Panc1 (cell line): ENCODE measurements around the gene HEG1. TPM values are rescaled to one million over a fixed set of nuclear protein-coding genes. Genes with fewer than 3 reads are reported as not detected.

Experiments
- ATAC-seq: fragments of 200-7000 bp; cut with Tn5 transposase; 2 replicates; pipeline ENCODE4 v1.9.1; 2020; ENCODE audit warnings: mild to moderate bottlenecking, moderate library complexity
- BruUV-seq: library from RNA; stranded (reverse); fragments of 400-500 nt; replicated peaks from 2 replicates; lab custom pipeline; 2021; lab: Mats Ljungman, UMichigan
- CTCF ChIA-PET: fragments of 300-600 bp; sonication (Branson Sonifier 250); formaldehyde crosslinking; loops from one replicate; lab custom pipeline; 2022; ENCODE audit warnings: antibody characterized with exemption; lab: Charles Lee
- POLR2A ChIA-PET: fragments of 300-600 bp; sonication (Branson Sonifier 250); formaldehyde crosslinking; loops from one replicate; lab custom pipeline; 2022; ENCODE audit warnings: antibody characterized with exemption; lab: Charles Lee
- DNase-seq: peaks from one replicate; pipeline ENCODE4 v3.0.0-alpha.2; 2010; ENCODE audit warnings: low read depth, low spot score
- H3K27ac ChIP-seq: 2 replicates; pipeline ENCODE4 v1.5.1; 2011; ENCODE audit warnings: mild to moderate bottlenecking, low read length, inconsistent platforms
- H3K27me3 ChIP-seq: fragments of 200-500 bp; sonication (Bioruptor generic); 2 replicates; pipeline ENCODE4 v1.6.0; 2014; ENCODE audit warnings: low read length, inconsistent platforms; ENCODE audit not compliant: control insufficient read depth, insufficient read depth
- H3K36me3 ChIP-seq: fragments of 200-500 bp; sonication (Bioruptor generic); 2 replicates; pipeline ENCODE4 v1.5.1; 2014; ENCODE audit warnings: inconsistent platforms, mild to moderate bottlenecking, low read length, moderate library complexity; ENCODE audit not compliant: control insufficient read depth, insufficient read depth
- H3K4me1 ChIP-seq: 2 replicates; pipeline ENCODE4 v1.5.1; 2011; ENCODE audit warnings: inconsistent platforms, mild to moderate bottlenecking, low read length, moderate library complexity; ENCODE audit not compliant: control insufficient read depth, insufficient read depth
- H3K4me3 ChIP-seq, 2 experiments: 2 replicates each; pipeline ENCODE4 v1.5.1; 2011 to 2012; ENCODE audit warnings: low read depth in 2 of 2, low read length in 2 of 2, mild to moderate bottlenecking in 2 of 2, inconsistent platforms in 1 of 2, moderate library complexity in 1 of 2
- H3K9me3 ChIP-seq: fragments of 200-500 bp; sonication (Bioruptor generic); 2 replicates; pipeline ENCODE4 v1.5.1; 2014; ENCODE audit warnings: low read depth, mild to moderate bottlenecking, inconsistent platforms, low read length, moderate library complexity; ENCODE audit not compliant: control insufficient read depth, insufficient read depth
- POLR2AphosphoS5 ChIP-seq: IDR thresholded peaks from 2 replicates; pipeline ENCODE4 v1.6.1; 2012; ENCODE audit warnings: mild to moderate bottlenecking, low read depth, low read length, moderate library complexity
- SIN3A ChIP-seq: IDR thresholded peaks from 2 replicates; pipeline ENCODE4 v1.6.1; 2012; ENCODE audit warnings: low read depth, mild to moderate bottlenecking, low read length, moderate library complexity, borderline replicate concordance; ENCODE audit not compliant: insufficient read depth
- TCF7L2 ChIP-seq: IDR thresholded peaks from 2 replicates; pipeline ENCODE4 v1.6.1; 2011; ENCODE audit warnings: mild to moderate bottlenecking, low read depth, low read length, inconsistent platforms
- in situ Hi-C: cut with HindIII; loops from 2 replicates; pipeline ENCODE4 v1.10.0; 2016; ENCODE audit warnings: low sequenced_read_pairs, low pct_unique_long_range_greater_than_20kb
- intact Hi-C: fragments of 100-400 bp; cut with micrococcal nuclease; formaldehyde crosslinking; loops from one replicate; pipeline ENCODE4 v1.10.0; 2022; ENCODE audit not compliant: unreplicated experiment
- total RNA-seq: library from RNA; stranded (reverse); gene quantifications from one replicate; pipeline ENCODE4 v1.2.1, GENCODE V29; 2021; ENCODE audit not compliant: unreplicated experiment
- TF ChIP-seq, protein P1 (sequence below), 2 experiments: IDR thresholded peaks; 2 replicates each; pipeline ENCODE4 v1.6.1; 2011 to 2012; ENCODE audit warnings: low read depth in 2 of 2, control low read depth in 1 of 2, low read length in 1 of 2, mild to moderate bottlenecking in 1 of 2, moderate library complexity in 1 of 2; ENCODE audit not compliant: insufficient read depth in 1 of 2
- TF ChIP-seq, protein P2 (sequence below): fragments of 450-650 bp; IDR thresholded peaks from 2 replicates; pipeline ENCODE4 v1.5.1; 2017; ENCODE audit warnings: mild to moderate bottlenecking

Gene HEG1
- total RNA-seq, 1 experiment from 2014 or later = 141 TPM

DNA sequence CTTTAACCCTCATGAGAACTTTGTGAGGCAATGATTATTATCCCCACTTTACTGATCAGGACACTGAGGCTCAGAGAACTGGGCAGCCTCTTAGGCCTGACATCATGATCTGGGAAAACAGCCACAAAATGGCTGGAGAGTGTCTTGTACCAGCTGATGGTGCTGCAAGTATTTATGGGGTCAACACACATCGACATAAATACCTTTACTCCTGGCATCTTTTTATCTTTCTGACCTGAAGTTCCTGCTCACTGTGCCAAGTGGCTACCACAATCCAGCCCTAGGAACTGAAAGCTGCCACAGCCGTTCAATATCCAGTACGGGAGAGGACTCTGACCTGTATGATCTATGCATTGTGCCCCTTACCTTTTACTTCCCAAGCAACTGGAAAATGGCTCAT is 92.0 kb downstream of the HEG1 start:
- no peak for DNase-seq
- intact Hi-C loops (no loop called here), in situ Hi-C loops (no loop called here)
- no TSS peak for BruUV-seq
- Histone ChIP-seq H3K27ac (0 out of 2 replicates have a peak overlapping the region, but pooled peaks have one; percentile 24), H3K9me3 (no peaks in the 10 kb centered on the region), H3K4me1 (peaks cover 11% of the 10 kb centered on the region), H3K36me3 (no peaks in the 10 kb centered on the region), H3K27me3 (no peaks in the 10 kb centered on the region), H3K4me3 (no peak overlapping the region)
- no peak for ATAC-seq
- no peak for TF ChIP-seq TCF7L2
- no peak for TF ChIP-seq SIN3A
- TF ChIP-seq, protein P1, sequence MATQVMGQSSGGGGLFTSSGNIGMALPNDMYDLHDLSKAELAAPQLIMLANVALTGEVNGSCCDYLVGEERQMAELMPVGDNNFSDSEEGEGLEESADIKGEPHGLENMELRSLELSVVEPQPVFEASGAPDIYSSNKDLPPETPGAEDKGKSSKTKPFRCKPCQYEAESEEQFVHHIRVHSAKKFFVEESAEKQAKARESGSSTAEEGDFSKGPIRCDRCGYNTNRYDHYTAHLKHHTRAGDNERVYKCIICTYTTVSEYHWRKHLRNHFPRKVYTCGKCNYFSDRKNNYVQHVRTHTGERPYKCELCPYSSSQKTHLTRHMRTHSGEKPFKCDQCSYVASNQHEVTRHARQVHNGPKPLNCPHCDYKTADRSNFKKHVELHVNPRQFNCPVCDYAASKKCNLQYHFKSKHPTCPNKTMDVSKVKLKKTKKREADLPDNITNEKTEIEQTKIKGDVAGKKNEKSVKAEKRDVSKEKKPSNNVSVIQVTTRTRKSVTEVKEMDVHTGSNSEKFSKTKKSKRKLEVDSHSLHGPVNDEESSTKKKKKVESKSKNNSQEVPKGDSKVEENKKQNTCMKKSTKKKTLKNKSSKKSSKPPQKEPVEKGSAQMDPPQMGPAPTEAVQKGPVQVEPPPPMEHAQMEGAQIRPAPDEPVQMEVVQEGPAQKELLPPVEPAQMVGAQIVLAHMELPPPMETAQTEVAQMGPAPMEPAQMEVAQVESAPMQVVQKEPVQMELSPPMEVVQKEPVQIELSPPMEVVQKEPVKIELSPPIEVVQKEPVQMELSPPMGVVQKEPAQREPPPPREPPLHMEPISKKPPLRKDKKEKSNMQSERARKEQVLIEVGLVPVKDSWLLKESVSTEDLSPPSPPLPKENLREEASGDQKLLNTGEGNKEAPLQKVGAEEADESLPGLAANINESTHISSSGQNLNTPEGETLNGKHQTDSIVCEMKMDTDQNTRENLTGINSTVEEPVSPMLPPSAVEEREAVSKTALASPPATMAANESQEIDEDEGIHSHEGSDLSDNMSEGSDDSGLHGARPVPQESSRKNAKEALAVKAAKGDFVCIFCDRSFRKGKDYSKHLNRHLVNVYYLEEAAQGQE (IDR thresholded peaks at IDR 0.05; ENCODE audit: insufficient read depth in 1 of 2, low read depth in 2 of 2, low read length in 1 of 2) = no peak
- TF ChIP-seq, protein P2, sequence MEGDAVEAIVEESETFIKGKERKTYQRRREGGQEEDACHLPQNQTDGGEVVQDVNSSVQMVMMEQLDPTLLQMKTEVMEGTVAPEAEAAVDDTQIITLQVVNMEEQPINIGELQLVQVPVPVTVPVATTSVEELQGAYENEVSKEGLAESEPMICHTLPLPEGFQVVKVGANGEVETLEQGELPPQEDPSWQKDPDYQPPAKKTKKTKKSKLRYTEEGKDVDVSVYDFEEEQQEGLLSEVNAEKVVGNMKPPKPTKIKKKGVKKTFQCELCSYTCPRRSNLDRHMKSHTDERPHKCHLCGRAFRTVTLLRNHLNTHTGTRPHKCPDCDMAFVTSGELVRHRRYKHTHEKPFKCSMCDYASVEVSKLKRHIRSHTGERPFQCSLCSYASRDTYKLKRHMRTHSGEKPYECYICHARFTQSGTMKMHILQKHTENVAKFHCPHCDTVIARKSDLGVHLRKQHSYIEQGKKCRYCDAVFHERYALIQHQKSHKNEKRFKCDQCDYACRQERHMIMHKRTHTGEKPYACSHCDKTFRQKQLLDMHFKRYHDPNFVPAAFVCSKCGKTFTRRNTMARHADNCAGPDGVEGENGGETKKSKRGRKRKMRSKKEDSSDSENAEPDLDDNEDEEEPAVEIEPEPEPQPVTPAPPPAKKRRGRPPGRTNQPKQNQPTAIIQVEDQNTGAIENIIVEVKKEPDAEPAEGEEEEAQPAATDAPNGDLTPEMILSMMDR = no peak
- TF ChIP-seq POLR2AphosphoS5 = no peak
- CTCF ChIA-PET = interaction anchor here (0.6 to 1.1 kb wide), 2 partner anchors 35 to 439 kb away, joined by 3 read pairs; no protein-coding TSS in a partner anchor
- POLR2A ChIA-PET = no interaction called here

DNA sequence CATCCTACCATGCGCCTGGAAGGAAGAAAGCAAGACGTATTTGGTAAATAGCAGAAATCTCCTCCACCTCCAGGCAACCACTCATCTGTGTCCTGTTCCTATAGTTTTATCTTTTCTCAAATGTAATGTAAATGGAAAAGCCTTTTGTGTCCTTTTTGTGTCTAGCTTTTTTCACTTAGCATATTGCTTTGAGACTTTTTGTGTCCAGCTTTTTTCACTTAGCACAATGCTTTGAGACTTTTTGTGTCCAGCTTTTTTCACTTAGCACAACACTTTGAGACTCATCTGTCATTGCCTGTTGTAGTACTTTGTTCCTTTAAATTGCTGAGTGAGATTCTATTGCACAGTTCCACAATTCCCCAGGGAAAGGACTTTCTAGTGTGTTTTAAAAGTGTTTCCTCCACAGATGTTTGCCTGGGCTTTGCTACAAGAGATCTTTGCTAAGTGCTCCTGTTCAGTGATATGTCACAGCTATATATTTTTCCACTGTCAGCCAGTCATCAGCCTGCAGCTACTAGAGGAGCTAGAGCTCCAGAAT is 93.3 kb downstream of the HEG1 start:
- Histone ChIP-seq H3K27me3 (no peaks in the 10 kb centered on the region), H3K9me3 (no peaks in the 10 kb centered on the region), H3K36me3 (no peaks in the 10 kb centered on the region), H3K27ac (no peak overlapping the region), H3K4me1 (peaks cover 11% of the 10 kb centered on the region), H3K4me3 (no peak overlapping the region)
- ATAC-seq (no peak), DNase-seq (no peak)
- CTCF ChIA-PET = no interaction called here
- no TSS peak for BruUV-seq
- intact Hi-C loops (no loop called here), in situ Hi-C loops (no loop called here)
- no peak for TF ChIP-seq TCF7L2
- TF ChIP-seq POLR2AphosphoS5 = no peak
- TF ChIP-seq, protein P1 (IDR thresholded peaks at IDR 0.05; ENCODE audit: insufficient read depth in 1 of 2, low read depth in 2 of 2, low read length in 1 of 2) = no peak
- TF ChIP-seq, protein P2 = no peak
- TF ChIP-seq SIN3A = no peak
- POLR2A ChIA-PET = no interaction called here
